HG03565 (cell line): ENCODE results near the gene FAM174B.
A peak's percentile ranks its signal among the peaks of the same experiment; 100 is the strongest.

Experiments
- ATAC-seq: cut with Tn5 transposase; IDR thresholded peaks from one replicate; pipeline ENCODE4 v1.9.1; 2021; ENCODE audit warnings: mild to moderate bottlenecking, moderate library complexity; ENCODE audit not compliant: unreplicated experiment

The FAM174B gene

GRCh38 chr15:92643849-92644815 is 11.4 kb downstream of the FAM174B start:
- ATAC-seq: peak; percentile 56

- no peak for ATAC-seq
These were observed 16.7 kb downstream of the FAM174B start for GRCh38 chr15:92638709-92639365.

GRCh38 chr15:92638291-92638708 is 17.3 kb downstream of the FAM174B start:
- ATAC-seq: no peak

GRCh38 chr15:92637626-92638025 is 17.9 kb downstream of the FAM174B start:
- ATAC-seq: no peak

GRCh38 chr15:92636908-92637481 is 18.6 kb downstream of the FAM174B start:
- ATAC-seq: no peak

- no peak for ATAC-seq
These were observed 19.1 kb downstream of the FAM174B start for GRCh38 chr15:92636401-92636907.

- no peak for ATAC-seq
These were observed 20.8 kb downstream of the FAM174B start for GRCh38 chr15:92634671-92635201.

- no peak for ATAC-seq
These were observed 21.5 kb downstream of the FAM174B start for GRCh38 chr15:92634060-92634459.

GRCh38 chr15:92633418-92633817 is 22.2 kb downstream of the FAM174B start:
- no peak for ATAC-seq

- ATAC-seq: no peak
These were observed 22.6 kb downstream of the FAM174B start for GRCh38 chr15:92633001-92633400.

GRCh38 chr15:92631721-92632120 is 23.9 kb downstream of the FAM174B start:
- no peak for ATAC-seq

- ATAC-seq: no peak
These were observed 25.5 kb downstream of the FAM174B start for GRCh38 chr15:92629975-92630626.

GRCh38 chr15:92629276-92629974 is 26.1 kb downstream of the FAM174B start:
- no peak for ATAC-seq

GRCh38 chr15:92627014-92627413 is 28.6 kb downstream of the FAM174B start:
- no peak for ATAC-seq

GRCh38 chr15:92625251-92625980 is 30.2 kb downstream of the FAM174B start:
- peak; percentile 92 for ATAC-seq

- no peak for ATAC-seq
These were observed 31.1 kb downstream of the FAM174B start for GRCh38 chr15:92624401-92624991.

- no peak for ATAC-seq
These were observed 32.1 kb downstream of the FAM174B start for GRCh38 chr15:92623435-92623834.

- ATAC-seq: no peak
These were observed 33.5 kb downstream of the FAM174B start for GRCh38 chr15:92621972-92622533.

- no peak for ATAC-seq
These were observed 34.6 kb downstream of the FAM174B start for GRCh38 chr15:92620991-92621390.
